ENCODE data around the gene CSAG1. TPM values are rescaled to one million over a fixed set of nuclear protein-coding genes. Genes with fewer than 3 reads are reported as not detected.
A peak's percentile ranks its signal among the peaks of the same experiment; 100 is the strongest.
"Not testable (repeated sequence)": the region's sequence is repeated elsewhere in the genome, so short reads cannot be mapped to it uniquely, and the experiment has no call there.

The CSAG1 gene
- total RNA-seq, 3 donors from 2014 or later (not counting 1 experiment from before 2014, with no cell fraction given), result not detected

DNA sequence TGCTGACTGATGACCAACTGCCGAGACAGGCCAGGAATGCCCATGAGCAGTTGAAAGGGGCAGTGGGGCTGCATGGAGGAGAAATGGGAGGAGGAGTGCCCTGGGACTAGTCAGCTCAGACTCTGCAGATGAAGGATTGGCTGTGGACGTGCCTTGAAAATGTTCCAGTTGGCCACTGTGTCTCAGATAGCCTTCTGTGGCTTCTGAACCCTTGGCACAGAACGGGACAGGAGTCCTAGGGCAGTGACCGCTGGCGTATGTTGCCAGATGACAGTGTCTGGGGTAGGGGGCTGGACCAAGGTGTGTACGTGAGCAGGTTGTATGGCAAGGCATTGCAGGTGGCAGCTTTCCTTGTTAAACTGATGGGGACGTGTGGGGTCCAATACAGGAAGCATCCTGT lies 27.0 kb downstream of the CSAG1 start:
- H3K4me1 Mint-ChIP-seq; H3K4me1 ChIP-seq (ENCODE audit: control insufficient read depth, insufficient read depth, low read length); DNase-seq; H3K27ac Mint-ChIP-seq; H3K4me3 Mint-ChIP-seq; H3K27me3 Mint-ChIP-seq (ENCODE audit: low read depth in 2 of 2); H3K9me3 Mint-ChIP-seq; H3K36me3 Mint-ChIP-seq; H3K36me3 ChIP-seq (ENCODE audit: control insufficient read depth, insufficient read depth, low read length); H3K9me3 ChIP-seq (ENCODE audit: control insufficient read depth, insufficient read depth, low read length); H3K27ac ChIP-seq (ENCODE audit: low read length); H3K27me3 ChIP-seq (ENCODE audit: control insufficient read depth, insufficient read depth, low read length); ATAC-seq; H3K4me3 ChIP-seq (ENCODE audit: low read length); intact Hi-C loops (cut with micrococcal nuclease): not testable (repeated sequence)
- 86% methylated on average over 2 of the region's 7 CpGs for WGBS (ENCODE audit: insufficient coverage)

DNA sequence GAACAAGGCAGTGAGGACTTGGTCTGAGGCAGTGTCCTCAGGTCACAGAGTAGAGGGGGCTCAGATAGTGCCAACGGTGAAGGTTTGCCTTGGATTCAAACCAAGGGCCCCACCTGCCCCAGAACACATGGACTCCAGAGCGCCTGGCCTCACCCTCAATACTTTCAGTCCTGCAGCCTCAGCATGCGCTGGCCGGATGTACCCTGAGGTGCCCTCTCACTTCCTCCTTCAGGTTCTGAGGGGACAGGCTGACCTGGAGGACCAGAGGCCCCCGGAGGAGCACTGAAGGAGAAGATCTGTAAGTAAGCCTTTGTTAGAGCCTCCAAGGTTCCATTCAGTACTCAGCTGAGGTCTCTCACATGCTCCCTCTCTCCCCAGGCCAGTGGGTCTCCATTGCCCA lies 33.1 kb downstream of the CSAG1 start:
- H3K4me1 Mint-ChIP-seq; H3K27me3 Mint-ChIP-seq (ENCODE audit: low read depth in 2 of 2); H3K36me3 ChIP-seq (ENCODE audit: control insufficient read depth, insufficient read depth, low read length); intact Hi-C loops (cut with micrococcal nuclease); H3K9me3 Mint-ChIP-seq; H3K4me1 ChIP-seq (ENCODE audit: control insufficient read depth, insufficient read depth, low read length); H3K27me3 ChIP-seq (ENCODE audit: control insufficient read depth, insufficient read depth, low read length); H3K4me3 Mint-ChIP-seq; H3K36me3 Mint-ChIP-seq; H3K4me3 ChIP-seq (ENCODE audit: low read length); H3K27ac Mint-ChIP-seq; H3K9me3 ChIP-seq (ENCODE audit: control insufficient read depth, insufficient read depth, low read length); ATAC-seq; DNase-seq; H3K27ac ChIP-seq (ENCODE audit: low read length): not testable (repeated sequence)
- WGBS (ENCODE audit: insufficient coverage), result 100% methylated on average over 3 of the region's 5 CpGs

DNA sequence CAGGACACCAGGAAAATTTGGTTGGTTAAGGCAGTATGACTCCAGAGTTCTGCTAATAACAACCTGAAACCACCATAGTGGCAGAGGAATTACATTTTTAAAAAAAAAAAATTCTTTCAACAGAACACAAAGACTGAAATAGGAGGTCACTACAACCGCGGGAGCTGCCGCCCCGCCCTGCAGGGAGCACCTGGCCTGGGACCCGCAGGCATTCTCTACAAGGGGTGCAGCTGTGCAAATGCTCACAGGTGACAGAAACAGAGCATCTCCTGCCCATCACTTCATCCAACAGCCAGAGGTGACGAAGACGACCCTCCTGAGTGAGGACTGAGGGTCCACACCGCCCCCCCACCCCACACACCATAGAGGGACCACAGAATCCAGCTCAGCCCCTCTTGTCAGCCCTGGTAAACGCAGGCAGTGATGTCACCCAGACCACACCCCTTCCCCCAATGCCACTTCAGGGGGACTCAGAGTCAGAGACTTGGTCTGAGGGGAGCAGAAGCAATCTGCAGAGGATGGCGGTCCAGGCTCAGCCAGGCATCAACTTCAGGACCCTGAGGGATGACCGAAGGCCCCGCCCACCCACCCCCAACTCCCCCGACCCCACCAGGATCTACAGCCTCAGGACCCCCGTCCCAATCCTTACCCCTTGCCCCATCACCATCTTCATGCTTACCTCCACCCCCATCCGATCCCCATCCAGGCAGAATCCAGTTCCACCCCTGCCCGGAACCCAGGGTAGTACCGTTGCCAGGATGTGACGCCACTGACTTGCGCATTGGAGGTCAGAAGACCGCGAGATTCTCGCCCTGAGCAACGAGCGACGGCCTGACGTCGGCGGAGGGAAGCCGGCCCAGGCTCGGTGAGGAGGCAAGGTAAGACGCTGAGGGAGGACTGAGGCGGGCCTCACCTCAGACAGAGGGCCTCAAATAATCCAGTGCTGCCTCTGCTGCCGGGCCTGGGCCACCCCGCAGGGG lies 35.3 kb downstream of the CSAG1 start, which contains the start of gene MAGEA3:
Gene MAGEA3, plus strand, starts transcription at position 843 of the 980 bp plus-strand sequence. CDS start 2,039 bp downstream, outside the sequence.
- H3K4me1 Mint-ChIP-seq; H3K27me3 Mint-ChIP-seq (ENCODE audit: low read depth in 2 of 2); H3K27me3 ChIP-seq (ENCODE audit: control insufficient read depth, insufficient read depth, low read length); H3K4me3 Mint-ChIP-seq; ATAC-seq; H3K4me3 ChIP-seq (ENCODE audit: low read length); H3K36me3 ChIP-seq (ENCODE audit: control insufficient read depth, insufficient read depth, low read length); H3K27ac Mint-ChIP-seq; H3K4me1 ChIP-seq (ENCODE audit: control insufficient read depth, insufficient read depth, low read length); H3K9me3 Mint-ChIP-seq; DNase-seq; H3K9me3 ChIP-seq (ENCODE audit: control insufficient read depth, insufficient read depth, low read length); H3K27ac ChIP-seq (ENCODE audit: low read length); H3K36me3 Mint-ChIP-seq; intact Hi-C loops (cut with micrococcal nuclease): not testable (repeated sequence)
- WGBS (ENCODE audit: insufficient coverage), result no CpG with 5 or more reads among the region's 34 CpGs

DNA sequence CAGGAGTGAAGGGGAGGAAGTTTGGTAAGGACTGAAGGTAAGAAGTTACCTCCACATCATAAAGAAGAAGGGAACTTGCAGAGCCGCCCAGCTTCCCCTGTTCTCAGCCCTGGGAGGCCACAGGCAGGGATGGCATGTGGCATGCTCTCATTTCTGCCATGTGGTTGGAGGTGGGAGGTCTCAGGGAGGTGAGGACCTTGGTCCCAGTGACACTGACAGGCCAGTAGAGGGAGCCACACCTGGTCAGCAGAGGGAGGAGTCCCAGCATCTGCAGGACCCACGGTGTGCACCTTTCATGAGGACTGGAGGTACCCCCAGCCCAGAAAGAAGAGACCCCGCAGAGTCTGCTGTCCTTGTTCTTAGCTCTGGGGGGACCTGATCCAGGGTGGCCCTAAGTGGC lies 52.5 kb downstream of the CSAG1 start:
- H3K36me3 Mint-ChIP-seq; H3K4me3 Mint-ChIP-seq; H3K27ac Mint-ChIP-seq; intact Hi-C loops (cut with micrococcal nuclease); H3K9me3 ChIP-seq (ENCODE audit: control insufficient read depth, insufficient read depth, low read length); H3K27ac ChIP-seq (ENCODE audit: low read length); H3K4me1 ChIP-seq (ENCODE audit: control insufficient read depth, insufficient read depth, low read length); H3K4me1 Mint-ChIP-seq; H3K4me3 ChIP-seq (ENCODE audit: low read length); H3K27me3 Mint-ChIP-seq (ENCODE audit: low read depth in 2 of 2); H3K36me3 ChIP-seq (ENCODE audit: control insufficient read depth, insufficient read depth, low read length); H3K9me3 Mint-ChIP-seq; H3K27me3 ChIP-seq (ENCODE audit: control insufficient read depth, insufficient read depth, low read length); DNase-seq: not testable (repeated sequence)
- WGBS (ENCODE audit: insufficient coverage), result no CpG with 5 or more reads among the region's 3 CpGs
- ATAC-seq, result peak in 1 of 3 donors; percentile 44

Other genes starting within 250 kb of the CSAG1 start
- not detected for gene GABRQ, start 95.8 kb downstream of the CSAG1 start, total RNA-seq
- gene MAGEA3, start 34.9 kb downstream of the CSAG1 start, total RNA-seq, result not detected
- gene CSAG2, start 24.4 kb downstream of the CSAG1 start, total RNA-seq, result not detected
- not detected for gene MAGEA2B, start 19.1 kb downstream of the CSAG1 start, total RNA-seq
- not detected for gene MAGEA12, start within 50 bp of the CSAG1 start, total RNA-seq
- gene MAGEA2, start 20.1 kb upstream of the CSAG1 start, total RNA-seq, result not detected
- not detected for gene CSAG3, start 25.5 kb upstream of the CSAG1 start, total RNA-seq
- not detected for gene MAGEA6, start 36.0 kb upstream of the CSAG1 start, total RNA-seq
- gene CETN2, start 97.0 kb upstream of the CSAG1 start, total RNA-seq, result 10 to 100 TPM in 1 of 3 donors, 1 to 10 TPM in 2; 8.3 to 11.0 (median 9.8) TPM
- 1 to 10 TPM; 4.9 to 8.2 (median 7.9) TPM for gene NSDHL, start 97.3 kb upstream of the CSAG1 start, total RNA-seq
- 10 to 100 TPM in 1 of 3 donors, 1 to 10 TPM in 2; 1.9 to 12.4 (median 6.5) TPM for gene ZNF185, start 164.3 kb upstream of the CSAG1 start, total RNA-seq

All from natural killer cell (primary cell).